Effector memory CD8-positive, alpha-beta T cell (primary cell): Measurements from ENCODE around the gene CUL4A.
"Not testable (repeated sequence)": the region's sequence is repeated elsewhere in the genome, so short reads cannot be mapped to it uniquely, and the experiment has no call there.

Experiments used
- ATAC-seq: fragments of 150-1000 bp; cut with Tn5 transposase; replicated peaks from 2 replicates; pipeline ENCODE4 v1.10.0; 2021; ENCODE audit warnings: mild to moderate bottlenecking, moderate library complexity
- DNase-seq, 3 experiments: peaks; one replicate each; pipeline ENCODE4 v3.0.0; 2021
- H3K27ac Mint-ChIP-seq, 2 donors: one replicate each; pipeline ENCODE4 v1.8.0; 2022; ENCODE audit warnings: mild to moderate bottlenecking in 2 of 2, mixed read lengths in 2 of 2, moderate library complexity in 2 of 2
- H3K27me3 Mint-ChIP-seq, 2 donors: one replicate each; pipeline ENCODE4 v1.8.0; 2022; ENCODE audit warnings: mixed read lengths in 2 of 2
- H3K36me3 Mint-ChIP-seq: one replicate; pipeline ENCODE4 v1.8.0; 2022; ENCODE audit warnings: mild to moderate bottlenecking, moderate library complexity, mixed read lengths; ENCODE audit not compliant: insufficient read depth
- H3K4me1 Mint-ChIP-seq, 2 donors: one replicate each; pipeline ENCODE4 v1.8.0; 2022; ENCODE audit warnings: low read depth in 2 of 2, mixed read lengths in 2 of 2
- H3K4me3 Mint-ChIP-seq, 2 donors: one replicate each; pipeline ENCODE4 v1.8.0; 2022; ENCODE audit warnings: mild to moderate bottlenecking in 2 of 2, mixed read lengths in 2 of 2, moderate library complexity in 2 of 2
- H3K9me3 Mint-ChIP-seq, 2 donors: one replicate each; pipeline ENCODE4 v1.8.0; 2022; ENCODE audit warnings: mixed read lengths in 2 of 2
- total RNA-seq, 9 experiments: gene quantifications; one replicate each; lab custom pipeline; 2026; lab: John Stamatoyannopoulos, UW

CUL4A gene
- 107 to 176 (median 160) reads per million in 9 experiments for total RNA-seq

DNA sequence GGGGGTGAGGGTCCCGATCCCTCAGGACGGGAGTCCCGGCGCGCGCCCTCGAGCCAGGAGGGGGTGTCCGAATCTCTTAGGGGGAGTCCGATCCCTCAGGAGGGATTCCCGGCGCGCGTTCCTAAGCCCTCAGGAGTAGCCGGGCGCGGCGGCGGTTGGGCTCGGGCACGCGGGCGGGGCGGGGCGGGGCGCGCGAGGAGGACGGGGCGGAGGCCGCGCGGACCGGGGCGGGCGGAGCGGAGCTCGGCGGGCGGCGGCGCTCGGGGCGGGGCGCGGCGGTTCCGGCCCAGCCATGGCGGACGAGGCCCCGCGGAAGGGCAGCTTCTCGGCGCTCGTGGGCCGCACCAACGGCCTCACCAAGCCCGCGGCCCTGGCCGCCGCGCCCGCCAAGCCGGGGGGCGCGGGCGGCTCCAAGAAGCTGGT lies at the start of gene CUL4A:
Gene CUL4A (plus strand): TSS at position 278 of the 423 bp plus-strand sequence. CDS start 15 bp downstream, at position 293.
- ATAC-seq (peak; percentile 51), DNase-seq (peak in 2 of 3 experiments; percentile 46 to 50)
- Mint-ChIP-seq H3K27me3 (no peaks in the 10 kb centered on the region), H3K27ac (peak within 1 kb of the TSS; percentile 91 to 96), H3K9me3 (no peaks in the 10 kb centered on the region), H3K4me1 (peaks cover 40 to 50% of the 10 kb centered on the region in 2 donors), H3K4me3 (peak within 1 kb of the TSS; percentile 79 to 85), H3K36me3 (peaks cover 28% of the 10 kb centered on the region)

- H3K4me1 Mint-ChIP-seq: peaks cover 20 to 24% of the 10 kb centered on the region in 2 donors
- DNase-seq: no peak
- H3K27me3 Mint-ChIP-seq: no peaks in the 10 kb centered on the region
- no peak overlapping the region for H3K27ac Mint-ChIP-seq
- H3K4me3 Mint-ChIP-seq: no peak overlapping the region
- H3K36me3 Mint-ChIP-seq: peaks cover 17% of the 10 kb centered on the region
- ATAC-seq: no peak
- peaks cover 0 to 2% of the 10 kb centered on the region in 2 donors for H3K9me3 Mint-ChIP-seq
Measured at GRCh38 chr13:113159701-113160100, 49.7 kb upstream of the CUL4A start.

DNA sequence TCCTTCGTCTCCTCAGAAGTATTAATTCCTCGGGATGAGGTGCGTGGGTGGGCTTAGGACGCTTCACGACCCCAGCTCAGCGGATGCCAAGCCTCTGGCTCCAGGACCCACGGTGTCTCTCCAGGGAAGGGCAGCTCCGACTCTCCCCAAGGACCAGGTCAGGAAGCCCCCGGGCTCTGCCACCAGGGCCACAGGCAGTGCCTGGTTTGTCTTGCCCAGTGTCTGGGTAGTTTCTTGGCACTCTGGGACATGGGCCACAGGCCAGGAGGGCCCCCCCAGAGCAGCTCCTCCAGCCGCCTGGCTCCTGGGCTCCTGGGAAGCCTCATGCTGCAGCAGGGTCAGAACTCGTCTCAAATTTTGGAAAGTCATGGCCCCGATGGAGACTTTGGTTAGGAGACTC lies 48.4 kb upstream of the CUL4A start:
- peak overlapping the region; percentile 70 to 88 for H3K27ac Mint-ChIP-seq
- no peaks in the 10 kb centered on the region for H3K27me3 Mint-ChIP-seq
- H3K36me3 Mint-ChIP-seq: peaks cover 14% of the 10 kb centered on the region
- peaks cover 20 to 30% of the 10 kb centered on the region in 2 donors for H3K4me1 Mint-ChIP-seq
- peak overlapping the region; percentile 63 to 70 for H3K4me3 Mint-ChIP-seq
- H3K9me3 Mint-ChIP-seq: no peaks in the 10 kb centered on the region
- DNase-seq: no peak
- ATAC-seq: peak; percentile 14

GRCh38 chr13:113161433-113161832 lies 48.0 kb upstream of the CUL4A start:
- Mint-ChIP-seq H3K36me3 (peaks cover 14% of the 10 kb centered on the region), H3K9me3 (no peaks in the 10 kb centered on the region), H3K4me1 (peaks cover 24 to 35% of the 10 kb centered on the region in 2 donors), H3K4me3 (peak overlapping the region; percentile 63 to 70), H3K27me3 (no peaks in the 10 kb centered on the region), H3K27ac (peak overlapping the region; percentile 70 to 88)
- peak; percentile 21 for ATAC-seq
- DNase-seq: no peak

- H3K9me3 Mint-ChIP-seq, ATAC-seq, H3K27me3 Mint-ChIP-seq, H3K4me3 Mint-ChIP-seq, H3K27ac Mint-ChIP-seq, DNase-seq: not testable (repeated sequence)
- Mint-ChIP-seq H3K36me3 (peaks cover 13% of the 10 kb centered on the region), H3K4me1 (peaks cover 26 to 36% of the 10 kb centered on the region in 2 donors)
Measured at GRCh38 chr13:113161975-113162374, 47.4 kb upstream of the CUL4A start.

- peak overlapping the region; percentile 69 for H3K4me3 Mint-ChIP-seq
- DNase-seq: peak in 2 of 3 experiments; percentile 28
- ATAC-seq: peak; percentile 61
- H3K36me3 Mint-ChIP-seq: peaks cover 14% of the 10 kb centered on the region
- peaks cover 0 to 6% of the 10 kb centered on the region in 2 donors for H3K9me3 Mint-ChIP-seq
- H3K4me1 Mint-ChIP-seq: peaks cover 27 to 36% of the 10 kb centered on the region in 2 donors
- H3K27me3 Mint-ChIP-seq: no peaks in the 10 kb centered on the region
- H3K27ac Mint-ChIP-seq: peak overlapping the region; percentile 41 to 94
Measured at GRCh38 chr13:113162783-113163685, 46.4 kb upstream of the CUL4A start.

GRCh38 chr13:113164492-113164891 lies 44.9 kb upstream of the CUL4A start:
- ATAC-seq: peak; percentile 33
- no peaks in the 10 kb centered on the region for H3K27me3 Mint-ChIP-seq
- no peak overlapping the region for H3K27ac Mint-ChIP-seq
- H3K4me1 Mint-ChIP-seq: peaks cover 27 to 29% of the 10 kb centered on the region in 2 donors
- H3K4me3 Mint-ChIP-seq: peak overlapping the region in 1 of 2 donors; percentile 53
- DNase-seq: no peak
- peaks cover 14% of the 10 kb centered on the region for H3K36me3 Mint-ChIP-seq
- peaks cover 0 to 7% of the 10 kb centered on the region in 2 donors for H3K9me3 Mint-ChIP-seq

DNA sequence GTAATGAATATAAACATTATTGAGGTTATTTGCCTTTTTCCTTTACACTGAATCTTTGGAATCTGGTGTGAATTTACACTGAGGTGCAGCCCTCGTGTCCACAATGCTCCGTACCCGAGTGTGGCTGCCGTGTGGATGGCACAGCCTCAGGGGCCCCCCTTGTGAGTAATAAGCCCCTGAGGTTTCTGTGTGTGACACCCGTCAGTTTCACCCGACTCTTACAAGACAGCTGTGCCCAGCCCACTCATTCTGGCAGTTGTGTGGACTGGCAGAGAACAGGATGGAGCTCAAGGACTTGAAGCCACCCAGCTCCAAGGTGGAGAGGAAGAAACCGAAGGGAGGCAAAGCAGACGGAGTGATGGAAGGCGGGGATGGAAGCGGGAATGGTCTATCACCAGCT lies 43.1 kb upstream of the CUL4A start:
- DNase-seq: no peak
- no peak overlapping the region for H3K4me3 Mint-ChIP-seq
- H3K36me3 Mint-ChIP-seq: peaks cover 5% of the 10 kb centered on the region
- peaks cover 29 to 32% of the 10 kb centered on the region in 2 donors for H3K4me1 Mint-ChIP-seq
- no peaks in the 10 kb centered on the region for H3K27me3 Mint-ChIP-seq
- H3K9me3 Mint-ChIP-seq: peaks cover 0 to 7% of the 10 kb centered on the region in 2 donors
- no peak for ATAC-seq
- H3K27ac Mint-ChIP-seq: peak overlapping the region; percentile 16 to 51

DNA sequence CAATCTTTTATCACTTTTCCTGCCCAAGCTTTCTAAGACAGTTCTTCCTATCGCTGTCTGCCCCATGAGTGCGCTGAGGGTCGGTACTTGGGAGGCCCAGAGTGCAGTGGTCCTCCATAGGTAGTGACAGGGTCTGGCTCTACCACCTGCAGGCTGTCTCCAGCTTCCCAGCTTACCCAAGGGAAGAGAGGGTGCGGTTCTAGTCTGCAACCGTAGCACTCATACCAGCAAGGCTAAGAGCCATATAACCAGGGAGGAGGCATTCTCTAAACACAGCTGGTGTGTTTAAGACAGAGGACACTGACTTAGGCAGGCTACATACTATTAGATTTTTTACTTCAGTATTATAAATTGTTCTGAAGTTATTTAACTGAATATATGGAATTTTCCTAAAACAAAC lies 42.7 kb upstream of the CUL4A start:
- H3K27me3 Mint-ChIP-seq: no peaks in the 10 kb centered on the region
- no peak overlapping the region for H3K4me3 Mint-ChIP-seq
- H3K9me3 Mint-ChIP-seq: peaks cover 0 to 7% of the 10 kb centered on the region in 2 donors
- peak overlapping the region; percentile 16 to 51 for H3K27ac Mint-ChIP-seq
- peaks cover 28 to 34% of the 10 kb centered on the region in 2 donors for H3K4me1 Mint-ChIP-seq
- peaks cover 2% of the 10 kb centered on the region for H3K36me3 Mint-ChIP-seq
- DNase-seq (no peak), ATAC-seq (no peak)

DNA sequence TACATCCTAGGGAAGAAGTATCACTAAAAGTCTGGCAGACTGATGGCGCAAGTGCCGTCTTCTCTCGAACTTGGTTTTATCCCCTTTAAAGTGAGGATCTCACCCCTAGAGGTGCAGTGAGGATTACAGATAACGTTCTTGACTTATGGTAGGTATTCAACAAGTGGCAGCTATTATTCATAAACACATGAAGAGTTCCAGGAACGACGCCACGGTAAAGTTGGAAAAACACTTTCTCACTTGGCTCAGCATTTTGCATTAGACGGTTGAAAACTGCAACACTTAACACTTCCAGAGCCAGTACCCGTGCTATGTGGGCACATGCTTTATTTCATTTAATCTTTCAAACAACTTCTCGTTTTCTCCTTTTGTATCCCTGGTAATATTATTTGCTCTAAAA lies 42.3 kb upstream of the CUL4A start:
- H3K36me3 Mint-ChIP-seq: peaks cover 2% of the 10 kb centered on the region
- no peak overlapping the region for H3K27ac Mint-ChIP-seq
- DNase-seq (no peak), ATAC-seq (no peak)
- no peak overlapping the region for H3K4me3 Mint-ChIP-seq
- peaks cover 0 to 7% of the 10 kb centered on the region in 2 donors for H3K9me3 Mint-ChIP-seq
- H3K4me1 Mint-ChIP-seq: peaks cover 28 to 34% of the 10 kb centered on the region in 2 donors
- H3K27me3 Mint-ChIP-seq: no peaks in the 10 kb centered on the region

DNA sequence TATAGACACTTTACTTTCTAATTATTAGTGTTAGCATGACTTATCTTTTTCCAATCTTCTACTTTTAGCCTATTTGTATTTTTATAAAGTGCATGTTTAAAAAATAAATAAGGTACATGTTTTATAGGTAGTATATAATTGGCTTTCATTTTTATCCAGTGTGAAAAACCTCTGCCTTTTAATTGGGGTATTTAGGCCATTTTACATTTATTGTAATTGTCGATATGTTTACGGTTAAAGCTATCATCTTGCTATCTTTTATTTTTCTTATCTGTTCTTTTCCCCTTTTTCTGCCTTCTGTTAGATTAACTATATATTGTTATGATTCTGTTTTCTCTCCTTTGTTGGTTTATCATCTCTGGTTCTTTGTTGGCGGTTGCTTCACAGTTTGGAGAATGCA lies 41.8 kb upstream of the CUL4A start:
- no peaks in the 10 kb centered on the region for H3K27me3 Mint-ChIP-seq
- no peak overlapping the region for H3K4me3 Mint-ChIP-seq
- no peak overlapping the region for H3K27ac Mint-ChIP-seq
- peaks cover 0 to 7% of the 10 kb centered on the region in 2 donors for H3K9me3 Mint-ChIP-seq
- no peak for DNase-seq
- H3K4me1 Mint-ChIP-seq: peaks cover 31 to 34% of the 10 kb centered on the region in 2 donors
- H3K36me3 Mint-ChIP-seq: peaks cover 2% of the 10 kb centered on the region
- no peak for ATAC-seq

DNA sequence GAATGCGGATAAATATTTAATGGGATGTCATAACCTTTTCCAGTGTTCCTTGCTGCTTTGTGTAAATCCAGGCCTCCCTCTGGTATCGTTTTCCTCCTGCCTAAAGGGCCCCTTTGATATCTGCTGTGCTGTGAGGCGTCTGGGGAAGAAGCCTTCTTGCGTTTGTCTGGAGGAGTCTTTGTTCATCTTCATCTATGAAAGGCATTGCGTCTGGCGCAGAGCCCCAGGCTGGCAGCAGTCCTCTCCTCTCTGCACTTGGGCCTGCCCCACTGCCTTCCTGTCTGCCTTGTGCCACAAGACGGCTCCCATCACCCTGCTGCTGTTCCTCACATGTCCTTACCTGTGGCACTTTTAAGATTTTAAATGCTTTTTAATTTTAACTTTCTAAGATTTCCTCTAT lies 41.2 kb upstream of the CUL4A start:
- peaks cover 32 to 34% of the 10 kb centered on the region in 2 donors for H3K4me1 Mint-ChIP-seq

DNA sequence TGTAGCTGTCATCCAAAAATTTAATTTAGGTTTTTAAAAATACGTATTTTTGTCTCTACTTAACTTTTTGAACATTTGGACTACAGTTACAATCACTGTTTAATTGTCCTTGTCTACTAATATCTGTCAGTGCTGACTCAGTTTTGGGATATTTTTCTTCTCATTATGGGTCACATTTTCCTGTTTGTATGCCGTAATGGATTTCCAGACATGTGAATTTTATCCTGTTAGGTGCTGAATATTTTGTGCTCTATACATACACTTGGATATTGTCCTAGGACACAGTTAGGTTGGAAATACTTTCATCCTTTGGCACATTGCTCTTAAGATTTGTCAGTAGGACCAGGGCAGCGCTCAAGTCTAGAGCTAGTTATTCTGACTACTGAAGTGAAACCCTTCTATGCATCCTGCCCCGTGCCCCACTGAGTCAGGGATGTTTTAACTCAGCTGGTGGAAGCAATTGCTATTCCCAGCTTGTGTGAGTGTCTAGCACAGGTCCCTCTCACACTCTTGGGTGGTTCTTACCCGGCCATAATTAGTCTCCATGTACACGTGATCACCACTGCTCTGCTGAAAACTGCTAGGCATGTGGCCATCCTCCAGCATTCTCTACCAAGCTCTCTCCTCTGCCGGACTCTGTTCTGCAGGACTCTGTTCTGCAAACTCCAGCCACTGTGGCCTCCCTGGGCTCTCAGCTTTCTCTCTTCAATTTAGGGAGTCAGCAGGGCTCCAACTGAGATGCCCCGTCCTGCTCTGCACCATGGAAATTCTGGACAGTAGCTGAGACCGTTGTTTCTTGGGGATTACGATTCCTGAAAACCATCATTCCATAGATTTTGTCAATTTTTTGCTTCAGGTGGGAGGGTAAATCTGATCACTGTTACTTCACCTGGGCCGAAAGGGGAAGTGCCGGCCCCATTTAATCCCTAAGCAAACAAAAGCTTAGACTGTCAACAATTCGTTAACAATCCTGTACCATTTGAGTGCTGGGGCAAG lies 39.8 kb upstream of the CUL4A start:
- ATAC-seq (no peak), DNase-seq (no peak)
- H3K27ac Mint-ChIP-seq: peak overlapping the region in 1 of 2 donors; percentile 19
- H3K4me3 Mint-ChIP-seq: no peak overlapping the region
- peaks cover 2% of the 10 kb centered on the region for H3K36me3 Mint-ChIP-seq
- no peaks in the 10 kb centered on the region for H3K27me3 Mint-ChIP-seq
- peaks cover 0 to 7% of the 10 kb centered on the region in 2 donors for H3K9me3 Mint-ChIP-seq
- H3K4me1 Mint-ChIP-seq: peaks cover 22 to 34% of the 10 kb centered on the region in 2 donors

More for the DNA sequence above, 41.2 kb upstream of the CUL4A start:
- ATAC-seq (no peak), DNase-seq (no peak)
- Mint-ChIP-seq H3K36me3 (peaks cover 2% of the 10 kb centered on the region), H3K9me3 (peaks cover 0 to 7% of the 10 kb centered on the region in 2 donors), H3K27ac (no peak overlapping the region), H3K27me3 (no peaks in the 10 kb centered on the region), H3K4me3 (no peak overlapping the region)
